HepG2 (cell line): Measurements from ENCODE around the gene RABL6.

Experiments
- AGO2 ChIP-seq: fragments of 200-400 bp; formaldehyde crosslinking; optimal IDR thresholded peaks from 2 replicates; pipeline ENCODE3; 2017; ENCODE audit warnings: mild to moderate bottlenecking, low read depth, low read length, moderate library complexity
- ATAD3A ChIP-seq: sonication (generic); formaldehyde crosslinking; IDR thresholded peaks from 2 replicates; pipeline ENCODE4 v1.4.0; 2020; ENCODE audit warnings: missing genetic modification reagents
- BHLHE40 ChIP-seq: IDR thresholded peaks from 2 replicates; pipeline ENCODE4 v1.6.1; 2011; ENCODE audit warnings: low read length, improper control_type of control experiment
- CTCF ChIP-seq: sonication (generic); formaldehyde crosslinking; IDR thresholded peaks from 2 replicates; pipeline ENCODE4 v1.5.0; 2020; ENCODE audit warnings: mild to moderate bottlenecking, missing genetic modification reagents, moderate library complexity
- HOMEZ ChIP-seq: IDR thresholded peaks from 2 replicates; pipeline ENCODE4 v1.6.1; 2016; ENCODE audit warnings: low read depth
- LRRFIP1 ChIP-seq: sonication (generic); formaldehyde crosslinking; conservative IDR thresholded peaks from 2 replicates; pipeline ENCODE4 v1.4.0; 2020; ENCODE audit warnings: missing genetic modification reagents
- PREB ChIP-seq: sonication (generic); formaldehyde crosslinking; IDR thresholded peaks from 2 replicates; pipeline ENCODE4 v1.4.0; 2020; ENCODE audit warnings: missing genetic modification reagents
- ZNF260 ChIP-seq: sonication (generic); formaldehyde crosslinking; IDR thresholded peaks from 2 replicates; pipeline ENCODE4 v1.4.0; 2020; ENCODE audit warnings: missing genetic modification reagents, low read depth, mild to moderate bottlenecking, borderline replicate concordance
- ZNF501 ChIP-seq: sonication (generic); formaldehyde crosslinking; IDR thresholded peaks from 2 replicates; pipeline ENCODE4 v1.5.1; 2020; ENCODE audit warnings: mild to moderate bottlenecking, moderate library complexity, missing genetic modification reagents
- ZNF572 ChIP-seq: sonication (generic); formaldehyde crosslinking; IDR thresholded peaks from 2 replicates; pipeline ENCODE4 v1.5.1; 2020; ENCODE audit warnings: mild to moderate bottlenecking, missing genetic modification reagents
- ZNF878 ChIP-seq: sonication (generic); formaldehyde crosslinking; IDR thresholded peaks from 2 replicates; pipeline ENCODE4 v1.8.1; 2023; ENCODE audit warnings: mild to moderate bottlenecking, missing genetic modification reagents, moderate library complexity

- no peak for TF ChIP-seq PREB
- TF ChIP-seq ZNF501 (CRISPR knock-in tag) = no peak
- TF ChIP-seq ZNF878 = no peak
- TF ChIP-seq ZNF572 (CRISPR knock-in tag) = no peak
- TF ChIP-seq CTCF (CRISPR knock-in tag) = no peak
- TF ChIP-seq LRRFIP1 (CRISPR knock-in tag) = no peak
- TF ChIP-seq ATAD3A = no peak
- no peak for TF ChIP-seq HOMEZ (CRISPR knock-in tag)
- no peak for TF ChIP-seq ZNF260 (CRISPR knock-in tag)
- TF ChIP-seq BHLHE40 = no peak
- TF ChIP-seq AGO2 = no peak
Observed at GRCh38 chr9:136759001-136759400, 48.7 kb upstream of the RABL6 start.
